Kidney (tissue), 14 donors: ENCODE measurements around the gene PNPLA1. TPM values are rescaled to one million over a fixed set of nuclear protein-coding genes. Genes with fewer than 3 reads are reported as not detected.
A peak's percentile ranks its signal among the peaks of the same experiment; 100 is the strongest.

ENCODE experiments used
- DNase-seq, 5 donors: peaks; one replicate each; pipeline ENCODE4 v3.0.0-alpha.2; 2013 to 2020
- FAIRE-seq: peaks from 2 replicates; lab custom pipeline; 2012; peaks lifted over from hg19 to GRCh38; lab: Jason Lieb, UNC
- H3K27ac ChIP-seq, 2 donors: one replicate each; pipeline ENCODE4 v1.7.0; 2013; ENCODE audit warnings: low read depth in 2 of 2, low read length in 2 of 2, inconsistent platforms in 1 of 2
- H3K27me3 ChIP-seq: one replicate; pipeline ENCODE4 v1.7.1; 2013; ENCODE audit warnings: low read length, inconsistent platforms; ENCODE audit not compliant: control insufficient read depth, insufficient read depth
- H3K36me3 ChIP-seq, 3 donors: one replicate each; pipeline versions ENCODE4 v1.7.0 to v1.7.1; 2013; ENCODE audit warnings: low read length in 3 of 3, control low read depth in 1 of 3, inconsistent platforms in 1 of 3; ENCODE audit not compliant: insufficient read depth in 3 of 3, control insufficient read depth in 2 of 3
- H3K4me1 ChIP-seq, 3 donors: one replicate each; pipeline versions ENCODE4 v1.7.0 to v1.7.1; 2013; ENCODE audit warnings: low read length in 3 of 3, inconsistent platforms in 1 of 3, low read depth in 1 of 3; ENCODE audit not compliant: control insufficient read depth in 2 of 3, insufficient read depth in 2 of 3
- H3K4me3 ChIP-seq, 3 donors: one replicate each; pipeline versions ENCODE4 v1.7.0 to v1.8.1; 2013; ENCODE audit warnings: low read length in 3 of 3, control low read depth in 1 of 3, inconsistent platforms in 1 of 3
- H3K9ac ChIP-seq, 3 donors: one replicate each; pipeline versions ENCODE4 v1.7.0 to v1.7.1; 2013; ENCODE audit warnings: low read length in 3 of 3, control low read depth in 1 of 3, inconsistent platforms in 1 of 3
- H3K9me3 ChIP-seq, 3 donors: one replicate each; pipeline versions ENCODE4 v1.7.0 to v1.7.1; 2013; ENCODE audit warnings: low read length in 3 of 3, control low read depth in 1 of 3, inconsistent platforms in 1 of 3; ENCODE audit not compliant: control insufficient read depth in 2 of 3, insufficient read depth in 1 of 3
- CTCF ChIP-seq: IDR thresholded peaks from 3 replicates; pipeline ENCODE4 v1.5.1; 2012; ENCODE audit warnings: mild to moderate bottlenecking, moderate library complexity, borderline replicate concordance; ENCODE audit not compliant: insufficient read depth; ENCODE audit errors: extremely low read depth
- intact Hi-C: fragments of 100-400 bp; cut with DNase I; formaldehyde crosslinking; loops from one replicate; pipeline ENCODE4 v1.11.1; 2022
- polyA plus RNA-seq: library from polyadenylated mRNA; stranded (reverse); fragments of 350-450 nt; fragmentation: Illumina TruSeq; extraction: RNeasy Lipid Tissue Mini Kit (QIAGEN cat#74804); gene quantifications from one replicate; pipeline ENCODE4 v1.2.3, GENCODE V29; 2014; ENCODE audit warnings: low read depth, low replicate concordance; ENCODE audit not compliant: insufficient read depth
- total RNA-seq: library from RNA; stranded (reverse); fragmentation: NEBNext Ultra II Directional; extraction: Animal tissue kit (Norgen Biotek cat#: 25700); gene quantifications from one replicate; pipeline ENCODE4 v1.2.1, GENCODE V29; 2021
- donor health status: control.
- donor health status: control.
- donor health status: control.
- donor health status: control.
- donor health status: control.
- donor health status: DM: yes; HTN: yes; CAD: no.
- donor health status: Normal renal cell carcinoma (clear cell type).

PNPLA1 gene
- total and polyA plus RNA-seq, 2 donors from 2014 or later = 0.19 to 1.2 TPM

GRCh38 chr6:36297051-36297450 is 27.2 kb downstream of the PNPLA1 start:
- intact Hi-C loops = no loop called here
- no peak for TF ChIP-seq CTCF
- no peaks in the 10 kb centered on the region for H3K9me3 ChIP-seq
- no peak overlapping the region for H3K4me3 ChIP-seq
- H3K9ac ChIP-seq = no peak overlapping the region
- no peak for FAIRE-seq
- H3K36me3 ChIP-seq = no peaks in the 10 kb centered on the region
- H3K27ac ChIP-seq = no peak overlapping the region
- H3K27me3 ChIP-seq = no peaks in the 10 kb centered on the region
- no peak for DNase-seq
- no peaks in the 10 kb centered on the region for H3K4me1 ChIP-seq

GRCh38 chr6:36297511-36297910 is 27.7 kb downstream of the PNPLA1 start:
- TF ChIP-seq CTCF = no peak
- DNase-seq (no peak), FAIRE-seq (no peak)
- no peaks in the 10 kb centered on the region for H3K36me3 ChIP-seq
- H3K27me3 ChIP-seq = no peaks in the 10 kb centered on the region
- intact Hi-C loops = no loop called here
- H3K4me1 ChIP-seq = no peaks in the 10 kb centered on the region
- H3K9ac ChIP-seq = no peak overlapping the region
- no peaks in the 10 kb centered on the region for H3K9me3 ChIP-seq
- H3K4me3 ChIP-seq = no peak overlapping the region
- no peak overlapping the region for H3K27ac ChIP-seq

- FAIRE-seq (no peak), DNase-seq (no peak)
- no peak for TF ChIP-seq CTCF
- H3K4me3 ChIP-seq = no peak overlapping the region
- no peaks in the 10 kb centered on the region for H3K4me1 ChIP-seq
- H3K9me3 ChIP-seq = no peaks in the 10 kb centered on the region
- H3K36me3 ChIP-seq = no peaks in the 10 kb centered on the region
- H3K9ac ChIP-seq = no peak overlapping the region
- no peaks in the 10 kb centered on the region for H3K27me3 ChIP-seq
- intact Hi-C loops = no loop called here
- H3K27ac ChIP-seq = no peak overlapping the region
These were observed 28.2 kb downstream of the PNPLA1 start for GRCh38 chr6:36298027-36298426.

- Histone ChIP-seq H3K9me3 (no peaks in the 10 kb centered on the region), H3K4me1 (no peaks in the 10 kb centered on the region), H3K27me3 (no peaks in the 10 kb centered on the region), H3K9ac (no peak overlapping the region), H3K27ac (no peak overlapping the region), H3K36me3 (no peaks in the 10 kb centered on the region), H3K4me3 (no peak overlapping the region)
- intact Hi-C loops = no loop called here
- TF ChIP-seq CTCF = no peak
- no peak for FAIRE-seq
- peak in 1 of 5 donors; percentile 60 for DNase-seq
These were observed 31.3 kb downstream of the PNPLA1 start for GRCh38 chr6:36301085-36301658.
